Kidney epithelial cell (primary cell): ENCODE data around the gene TAF11L14. TPM values are rescaled to one million over a fixed set of nuclear protein-coding genes. Genes with fewer than 3 reads are reported as not detected.
"Not testable (repeated sequence)": the region's sequence is repeated elsewhere in the genome, so short reads cannot be mapped to it uniquely, and the experiment has no call there.

ENCODE experiments used
- DNase-seq: peaks from one replicate; pipeline ENCODE4 v3.0.0-alpha.2; 2010; ENCODE audit warnings: low read depth
- H3K27me3 ChIP-seq: 2 replicates; pipeline ENCODE4 v1.6.0; 2011; ENCODE audit warnings: low read length; ENCODE audit not compliant: control insufficient read depth, insufficient read depth
- H3K36me3 ChIP-seq: 2 replicates; pipeline ENCODE4 v1.5.1; 2011; ENCODE audit warnings: low read length; ENCODE audit not compliant: control insufficient read depth, insufficient read depth
- H3K4me3 ChIP-seq: 2 replicates; pipeline ENCODE4 v1.5.1; 2011; ENCODE audit warnings: low read depth, mild to moderate bottlenecking, control low read depth, low read length
- total RNA-seq: library from RNA; depleted of rRNA; stranded (reverse); fragments of >200 nt; gene quantifications from 2 replicates; pipeline ENCODE4 v1.2.3, GENCODE V29; 2015
- TF ChIP-seq, protein P1 (sequence below): IDR thresholded peaks from 2 replicates; pipeline ENCODE4 v1.5.1; 2011; ENCODE audit warnings: mild to moderate bottlenecking, moderate library complexity, low read length, control low read depth, inconsistent platforms; ENCODE audit not compliant: insufficient read depth, poor library complexity, severe bottlenecking

The TAF11L14 gene
- total RNA-seq: not detected in 2 replicates

DNA sequence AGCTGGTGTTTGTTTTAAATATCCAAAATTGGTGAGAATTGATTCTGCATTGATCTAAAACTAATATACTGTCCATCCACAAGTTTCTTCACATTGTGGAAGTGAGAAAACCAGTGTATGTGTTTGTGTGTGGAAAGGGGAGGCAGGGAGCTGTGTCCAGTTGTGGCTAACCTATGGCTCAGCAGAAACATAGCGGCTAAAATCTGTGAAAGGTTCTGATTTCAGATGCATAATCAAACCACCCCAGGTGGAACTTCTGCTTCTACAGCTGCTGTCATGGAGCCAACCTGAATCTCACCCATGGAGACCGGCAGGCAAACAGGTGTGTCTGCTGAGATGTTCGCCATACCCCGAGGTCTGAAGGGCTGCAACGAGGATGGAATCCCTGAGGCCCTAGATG lies at the start of gene TAF11L14:
TSS of gene TAF11L14 (plus strand) at position 301 of the 400 bp plus-strand sequence.
- no peak for DNase-seq
- H3K36me3 ChIP-seq: no peaks in the 10 kb centered on the region
- TF ChIP-seq, protein P1, sequence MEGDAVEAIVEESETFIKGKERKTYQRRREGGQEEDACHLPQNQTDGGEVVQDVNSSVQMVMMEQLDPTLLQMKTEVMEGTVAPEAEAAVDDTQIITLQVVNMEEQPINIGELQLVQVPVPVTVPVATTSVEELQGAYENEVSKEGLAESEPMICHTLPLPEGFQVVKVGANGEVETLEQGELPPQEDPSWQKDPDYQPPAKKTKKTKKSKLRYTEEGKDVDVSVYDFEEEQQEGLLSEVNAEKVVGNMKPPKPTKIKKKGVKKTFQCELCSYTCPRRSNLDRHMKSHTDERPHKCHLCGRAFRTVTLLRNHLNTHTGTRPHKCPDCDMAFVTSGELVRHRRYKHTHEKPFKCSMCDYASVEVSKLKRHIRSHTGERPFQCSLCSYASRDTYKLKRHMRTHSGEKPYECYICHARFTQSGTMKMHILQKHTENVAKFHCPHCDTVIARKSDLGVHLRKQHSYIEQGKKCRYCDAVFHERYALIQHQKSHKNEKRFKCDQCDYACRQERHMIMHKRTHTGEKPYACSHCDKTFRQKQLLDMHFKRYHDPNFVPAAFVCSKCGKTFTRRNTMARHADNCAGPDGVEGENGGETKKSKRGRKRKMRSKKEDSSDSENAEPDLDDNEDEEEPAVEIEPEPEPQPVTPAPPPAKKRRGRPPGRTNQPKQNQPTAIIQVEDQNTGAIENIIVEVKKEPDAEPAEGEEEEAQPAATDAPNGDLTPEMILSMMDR: no peak

DNA sequence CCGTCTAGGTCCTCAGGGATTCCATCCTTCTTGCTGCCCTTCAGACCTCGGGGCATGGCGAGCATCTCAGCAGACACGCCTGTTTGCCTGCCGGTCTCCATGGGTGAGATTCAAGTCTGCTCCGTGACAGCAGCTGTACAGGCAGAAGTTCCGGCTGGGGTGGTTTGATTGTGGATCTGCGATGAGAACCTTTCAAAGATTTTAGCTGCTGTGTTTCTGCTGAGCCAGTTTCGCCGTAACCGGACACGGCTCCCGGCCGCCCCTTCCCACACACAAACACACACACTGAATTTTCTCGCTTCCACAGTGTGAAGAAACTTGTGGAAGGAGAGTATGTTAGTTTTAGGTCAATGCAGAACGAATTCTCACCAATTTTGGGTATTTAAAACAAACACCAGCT lies 48.6 kb upstream of the TAF11L14 start, which contains the start of gene TAF11L7:
TSS of gene TAF11L7 (minus strand) at position 101 of the 400 bp plus-strand sequence.
- H3K36me3 ChIP-seq: not testable (repeated sequence)

More for the DNA sequence above, at the start of gene TAF11L14:
- H3K4me3 ChIP-seq: no peak within 1 kb of the TSS
- H3K27me3 ChIP-seq: no peaks in the 10 kb centered on the region

DNA sequence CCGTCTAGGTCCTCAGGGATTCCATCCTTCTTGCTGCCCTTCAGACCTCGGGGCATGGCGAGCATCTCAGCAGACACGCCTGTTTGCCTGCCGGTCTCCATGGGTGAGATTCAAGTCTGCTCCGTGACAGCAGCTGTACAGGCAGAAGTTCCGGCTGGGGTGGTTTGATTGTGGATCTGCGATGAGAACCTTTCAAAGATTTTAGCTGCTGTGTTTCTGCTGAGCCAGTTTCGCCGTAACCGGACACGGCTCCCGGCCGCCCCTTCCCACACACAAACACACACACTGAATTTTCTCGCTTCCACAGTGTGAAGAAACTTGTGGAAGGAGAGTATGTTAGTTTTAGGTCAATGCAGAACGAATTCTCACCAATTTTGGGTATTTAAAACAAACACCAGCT lies 43.4 kb upstream of the TAF11L14 start, which contains the start of gene TAF11L8:
TSS of gene TAF11L8 (minus strand) at position 101 of the 400 bp plus-strand sequence.
- not testable (repeated sequence) for DNase-seq, H3K36me3 ChIP-seq, H3K27me3 ChIP-seq, H3K4me3 ChIP-seq

More for the DNA sequence above, 48.6 kb upstream of the TAF11L14 start, which contains the start of gene TAF11L7:
- not testable (repeated sequence) for H3K4me3 ChIP-seq, H3K27me3 ChIP-seq, DNase-seq

DNA sequence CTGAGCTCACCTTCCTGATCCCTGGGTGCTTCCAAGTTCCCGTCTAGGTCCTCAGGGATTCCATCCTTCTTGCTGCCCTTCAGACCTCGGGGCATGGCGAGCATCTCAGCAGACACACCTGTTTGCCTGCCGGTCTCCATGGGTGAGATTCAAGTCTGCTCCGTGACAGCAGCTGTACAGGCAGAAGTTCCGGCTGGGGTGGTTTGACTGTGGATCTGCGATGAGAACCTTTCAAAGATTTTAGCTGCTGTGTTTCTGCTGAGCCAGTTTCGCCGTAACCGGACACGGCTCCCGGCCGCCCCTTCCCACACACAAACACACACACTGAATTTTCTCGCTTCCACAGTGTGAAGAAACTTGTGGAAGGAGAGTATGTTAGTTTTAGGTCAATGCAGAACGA lies 40.0 kb upstream of the TAF11L14 start, which contains the start of gene TAF11L9:
TSS of gene TAF11L9 (minus strand) at position 140 of the 400 bp plus-strand sequence.
- H3K27me3 ChIP-seq, H3K36me3 ChIP-seq, DNase-seq, H3K4me3 ChIP-seq: not testable (repeated sequence)

DNA sequence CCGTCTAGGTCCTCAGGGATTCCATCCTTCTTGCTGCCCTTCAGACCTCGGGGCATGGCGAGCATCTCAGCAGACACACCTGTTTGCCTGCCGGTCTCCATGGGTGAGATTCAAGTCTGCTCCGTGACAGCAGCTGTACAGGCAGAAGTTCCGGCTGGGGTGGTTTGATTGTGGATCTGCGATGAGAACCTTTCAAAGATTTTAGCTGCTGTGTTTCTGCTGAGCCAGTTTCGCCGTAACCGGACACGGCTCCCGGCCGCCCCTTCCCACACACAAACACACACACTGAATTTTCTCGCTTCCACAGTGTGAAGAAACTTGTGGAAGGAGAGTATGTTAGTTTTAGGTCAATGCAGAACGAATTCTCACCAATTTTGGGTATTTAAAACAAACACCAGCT lies 36.5 kb upstream of the TAF11L14 start, which contains the start of gene TAF11L10:
TSS of gene TAF11L10 (minus strand) at position 101 of the 400 bp plus-strand sequence.
- H3K27me3 ChIP-seq, H3K36me3 ChIP-seq, H3K4me3 ChIP-seq, DNase-seq: not testable (repeated sequence)

DNA sequence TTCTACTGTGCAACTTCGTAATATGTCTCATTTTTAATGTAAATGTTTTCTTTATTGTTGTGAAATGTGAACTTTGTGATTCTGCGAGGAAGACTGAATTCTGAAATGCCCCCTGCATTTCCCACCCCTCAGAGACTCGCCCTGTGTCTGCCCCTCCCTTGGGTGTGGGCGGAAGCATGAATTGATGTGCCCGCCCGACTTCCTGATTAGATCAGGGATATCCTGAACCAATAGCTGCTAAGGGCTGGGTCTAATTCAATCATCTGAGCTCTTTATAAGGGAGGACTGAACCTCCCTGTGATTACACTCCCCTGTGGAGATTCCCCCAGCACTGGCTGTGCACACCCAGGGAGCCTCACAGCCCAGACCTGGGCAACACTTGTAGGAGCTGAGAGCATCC lies 30.4 kb upstream of the TAF11L14 start, which contains the start of gene TAF11L11:
TSS of gene TAF11L11 (plus strand) at position 304 of the 400 bp plus-strand sequence.
- H3K4me3 ChIP-seq, H3K27me3 ChIP-seq, DNase-seq, H3K36me3 ChIP-seq: not testable (repeated sequence)

DNA sequence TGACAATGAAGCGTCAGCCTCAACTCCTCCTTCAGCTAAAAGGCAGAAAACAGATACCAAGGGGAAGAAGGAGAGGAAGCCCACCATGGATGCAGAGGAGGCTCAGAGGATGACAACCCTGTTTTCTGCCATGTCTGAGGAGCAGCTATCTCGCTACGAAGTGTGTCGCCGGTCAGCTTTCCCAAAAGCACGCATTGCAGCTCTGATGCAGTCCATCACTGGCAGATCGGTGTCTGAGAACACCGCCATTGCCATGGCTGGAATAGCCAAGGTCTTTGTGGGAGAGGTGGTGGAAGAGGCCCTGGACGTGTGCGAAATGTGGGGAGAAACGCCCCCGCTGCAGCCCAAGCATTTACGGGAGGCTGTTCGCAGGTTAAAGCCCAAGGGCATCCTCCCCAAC lies 29.3 kb upstream of the TAF11L14 start:
- H3K27me3 ChIP-seq: no peaks in the 10 kb centered on the region

DNA sequence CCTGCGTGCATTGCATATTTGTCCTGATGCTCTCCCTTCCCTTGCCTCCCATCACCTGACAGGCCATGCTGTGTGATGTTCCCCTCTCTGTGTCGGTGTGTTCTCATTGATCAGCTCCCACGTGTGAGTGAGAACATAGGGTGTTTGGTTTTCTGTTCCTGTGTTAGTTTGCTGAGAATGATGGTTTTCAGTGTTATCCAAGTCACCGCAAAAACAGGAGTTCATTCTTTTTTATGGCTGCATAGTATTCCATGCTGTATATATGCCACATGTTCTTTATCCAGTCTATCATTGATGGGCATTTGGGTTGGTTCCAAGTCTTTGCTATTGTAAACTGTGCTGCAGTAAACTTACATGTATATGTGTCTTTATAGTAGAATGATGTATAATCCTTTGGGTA lies 26.8 kb upstream of the TAF11L14 start:
- DNase-seq, H3K27me3 ChIP-seq, H3K36me3 ChIP-seq, H3K4me3 ChIP-seq: not testable (repeated sequence)

More for the DNA sequence above, 29.3 kb upstream of the TAF11L14 start:
- TF ChIP-seq, protein P1: no peak
- Histone ChIP-seq H3K36me3 (no peaks in the 10 kb centered on the region), H3K4me3 (no peak overlapping the region)
- no peak for DNase-seq

DNA sequence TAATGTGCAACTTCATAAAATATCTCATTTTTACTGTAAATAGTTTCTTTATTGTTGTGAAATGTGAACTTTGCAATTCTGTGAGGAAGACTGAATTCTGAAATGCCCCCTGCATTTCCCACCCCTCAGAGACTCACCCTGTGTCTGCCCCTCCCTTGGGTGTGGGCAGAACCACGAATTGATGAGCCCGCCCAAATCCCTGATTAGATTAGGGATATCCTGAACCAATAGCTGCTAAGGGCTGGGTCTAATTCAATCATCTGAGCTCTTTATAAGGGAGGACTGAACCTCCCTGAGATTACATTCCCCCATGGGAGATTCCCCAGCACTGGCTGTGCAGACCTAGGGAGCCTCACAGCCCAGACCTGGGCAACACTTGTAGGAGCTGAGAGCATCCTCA lies 24.2 kb upstream of the TAF11L14 start, which contains the start of gene TAF11L12:
TSS of gene TAF11L12 (plus strand) at position 301 of the 400 bp plus-strand sequence.
- H3K27me3 ChIP-seq, H3K4me3 ChIP-seq, H3K36me3 ChIP-seq, DNase-seq: not testable (repeated sequence)
